Loucy (cell line): Measurements from ENCODE around the gene NEK8.

Source experiments
- EZH2phosphoT487 ChIP-seq: fragments of 200-600 bp; IDR thresholded peaks from 2 replicates; pipeline ENCODE4 v1.6.1; 2018; ENCODE audit warnings: antibody characterized with exemption, mild to moderate bottlenecking, moderate library complexity, borderline replicate concordance
- TF ChIP-seq, protein P1 (sequence below): fragments of 200-600 bp; sonication (generic); conservative IDR thresholded peaks from 2 replicates; pipeline ENCODE4 v1.5.1; 2014; ENCODE audit warnings: mild to moderate bottlenecking, antibody characterized with exemption, low read length

DNA sequence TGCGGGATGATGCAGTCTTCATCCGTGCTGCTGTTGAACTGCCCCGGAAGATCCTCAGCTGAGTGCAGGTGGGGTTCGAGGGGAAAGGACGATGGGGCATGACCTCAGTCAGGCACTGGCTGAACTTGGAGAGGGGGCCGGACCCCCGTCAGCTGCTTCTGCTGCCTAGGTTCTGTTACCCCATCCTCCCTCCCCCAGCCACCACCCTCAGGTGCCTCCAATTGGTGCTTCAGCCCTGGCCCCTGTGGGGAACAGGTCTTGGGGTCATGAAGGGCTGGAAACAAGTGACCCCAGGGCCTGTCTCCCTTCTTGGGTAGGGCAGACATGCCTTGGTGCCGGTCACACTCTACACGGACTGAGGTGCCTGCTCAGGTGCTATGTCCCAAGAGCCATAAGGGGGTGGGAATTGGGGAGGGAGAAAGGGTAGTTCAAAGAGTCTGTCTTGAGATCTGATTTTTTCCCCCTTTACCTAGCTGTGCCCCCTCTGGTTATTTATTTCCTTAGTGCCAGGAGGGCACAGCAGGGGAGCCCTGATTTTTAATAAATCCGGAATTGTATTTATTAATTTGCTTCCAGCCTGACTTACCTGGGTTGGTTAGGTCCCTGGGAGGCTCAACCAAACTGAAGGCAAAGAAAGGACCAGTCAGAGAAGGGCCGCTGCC, 21.1 kb downstream of the NEK8 start:
- TF ChIP-seq, protein P1, sequence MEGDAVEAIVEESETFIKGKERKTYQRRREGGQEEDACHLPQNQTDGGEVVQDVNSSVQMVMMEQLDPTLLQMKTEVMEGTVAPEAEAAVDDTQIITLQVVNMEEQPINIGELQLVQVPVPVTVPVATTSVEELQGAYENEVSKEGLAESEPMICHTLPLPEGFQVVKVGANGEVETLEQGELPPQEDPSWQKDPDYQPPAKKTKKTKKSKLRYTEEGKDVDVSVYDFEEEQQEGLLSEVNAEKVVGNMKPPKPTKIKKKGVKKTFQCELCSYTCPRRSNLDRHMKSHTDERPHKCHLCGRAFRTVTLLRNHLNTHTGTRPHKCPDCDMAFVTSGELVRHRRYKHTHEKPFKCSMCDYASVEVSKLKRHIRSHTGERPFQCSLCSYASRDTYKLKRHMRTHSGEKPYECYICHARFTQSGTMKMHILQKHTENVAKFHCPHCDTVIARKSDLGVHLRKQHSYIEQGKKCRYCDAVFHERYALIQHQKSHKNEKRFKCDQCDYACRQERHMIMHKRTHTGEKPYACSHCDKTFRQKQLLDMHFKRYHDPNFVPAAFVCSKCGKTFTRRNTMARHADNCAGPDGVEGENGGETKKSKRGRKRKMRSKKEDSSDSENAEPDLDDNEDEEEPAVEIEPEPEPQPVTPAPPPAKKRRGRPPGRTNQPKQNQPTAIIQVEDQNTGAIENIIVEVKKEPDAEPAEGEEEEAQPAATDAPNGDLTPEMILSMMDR, result no peak
- no peak for TF ChIP-seq EZH2phosphoT487
